GM18519 (cell line): Measurements from ENCODE around the gene BCL2A1.
A peak's percentile ranks its signal among the peaks of the same experiment; 100 is the strongest.

ENCODE experiments used
- ATAC-seq: cut with Tn5 transposase; IDR thresholded peaks from one replicate; pipeline ENCODE4 v1.9.1; 2021; ENCODE audit warnings: mild to moderate bottlenecking, moderate library complexity; ENCODE audit not compliant: unreplicated experiment, low FRiP score

The BCL2A1 gene

DNA sequence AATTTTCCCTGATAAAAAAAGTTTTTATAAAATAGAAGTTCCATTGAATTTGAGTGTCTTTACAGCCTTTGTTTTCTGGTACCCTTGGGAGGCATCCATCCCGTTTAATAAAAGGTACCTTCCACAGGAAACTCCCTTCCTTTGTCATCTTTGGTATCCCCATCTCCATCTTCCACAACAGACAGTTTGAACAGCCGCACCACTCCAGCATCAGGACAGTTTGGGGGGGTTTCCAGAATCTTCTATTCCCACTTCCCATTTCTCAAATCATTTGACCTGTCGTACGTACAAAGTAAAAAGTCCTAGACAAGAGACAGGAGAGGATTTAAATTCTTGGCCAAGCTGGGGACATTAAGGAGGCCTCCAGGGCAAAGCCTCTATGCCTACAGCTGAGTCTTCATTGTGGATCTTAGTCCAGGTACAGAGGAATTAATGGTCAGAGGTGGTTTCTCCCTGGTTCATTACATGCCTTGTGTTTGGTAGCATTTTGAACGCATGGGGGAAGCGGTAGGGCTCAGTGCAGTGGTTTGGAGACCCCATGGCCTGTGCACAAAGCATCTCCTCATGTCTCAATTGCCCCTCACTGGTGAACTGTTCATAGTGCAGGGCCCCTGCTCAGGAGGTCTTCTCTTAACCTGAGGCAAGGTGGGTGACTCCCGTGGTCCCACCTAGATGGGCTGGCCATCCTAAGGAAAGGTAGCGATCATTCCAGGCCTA lies 19.4 kb upstream of the BCL2A1 start:
- no peak for ATAC-seq

DNA sequence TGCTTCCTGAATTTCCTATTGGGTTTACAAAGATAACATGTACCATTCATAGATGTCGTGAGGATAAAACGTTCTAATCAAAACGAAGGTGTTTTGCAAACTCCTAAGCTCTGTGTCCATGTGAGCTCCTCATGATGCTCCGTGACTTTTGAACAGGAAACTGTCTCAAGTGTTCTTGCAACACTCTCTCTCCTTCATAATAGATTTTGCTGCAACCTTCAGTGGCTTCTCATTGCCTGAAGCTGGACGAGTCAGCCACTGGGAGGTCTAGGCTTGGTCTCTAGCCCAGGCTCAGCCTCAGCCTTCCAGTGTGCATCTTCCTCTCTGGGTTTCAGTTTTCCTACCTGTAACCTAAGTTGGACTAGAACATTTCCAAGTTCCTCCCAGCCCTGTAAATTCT lies 18.7 kb upstream of the BCL2A1 start:
- no peak for ATAC-seq

DNA sequence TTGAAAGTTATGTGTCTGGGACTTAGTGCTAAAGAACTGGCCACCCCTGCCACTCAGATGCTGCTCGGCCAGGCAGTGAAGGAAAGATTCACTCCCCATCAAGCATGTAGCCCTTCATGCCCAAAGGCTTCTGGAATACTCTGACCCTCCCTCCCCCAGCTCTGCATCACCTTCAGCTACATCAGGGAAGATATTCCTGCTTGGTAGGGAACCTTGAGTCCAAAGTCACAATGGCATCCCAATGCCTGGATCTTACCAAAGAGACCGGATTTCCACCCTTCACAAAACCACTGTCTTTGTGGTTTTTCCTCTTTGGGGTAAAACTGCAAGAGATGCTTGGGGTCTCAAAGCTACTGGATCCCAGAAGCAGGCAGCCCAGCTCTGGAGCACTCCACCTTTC lies 18.2 kb upstream of the BCL2A1 start:
- ATAC-seq: no peak

DNA sequence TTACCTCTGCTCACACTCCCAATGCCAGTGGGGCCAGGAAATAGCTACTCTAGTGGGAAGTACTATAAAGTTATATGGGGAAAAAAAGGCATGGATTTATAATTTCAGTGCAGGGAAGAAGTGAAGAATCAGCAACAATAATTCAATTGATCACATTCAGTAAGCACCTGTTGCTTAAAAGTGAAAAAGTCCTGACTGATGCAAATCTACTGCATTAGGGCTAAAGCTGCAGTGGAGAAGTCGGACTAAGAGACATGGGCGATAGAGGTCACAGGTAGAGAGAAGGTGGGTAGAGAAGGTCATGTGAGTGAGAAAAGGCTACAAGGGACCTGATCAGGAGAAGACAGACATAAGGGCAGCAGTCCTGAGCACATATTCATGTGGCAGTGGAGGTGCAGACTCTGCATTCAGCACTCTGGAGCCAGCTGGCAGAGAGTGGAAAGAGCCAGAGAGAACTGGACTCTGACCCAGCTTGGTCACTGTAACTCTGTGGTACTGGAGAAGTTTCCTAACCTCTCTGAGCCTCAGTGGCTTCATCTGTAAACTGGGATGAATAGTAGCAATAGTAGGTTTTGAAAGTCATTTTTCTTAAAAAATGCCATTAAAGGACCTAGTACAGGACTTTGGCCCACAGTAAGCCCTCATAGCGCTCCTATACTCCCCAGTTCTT lies 17.6 kb upstream of the BCL2A1 start:
- no peak for ATAC-seq

DNA sequence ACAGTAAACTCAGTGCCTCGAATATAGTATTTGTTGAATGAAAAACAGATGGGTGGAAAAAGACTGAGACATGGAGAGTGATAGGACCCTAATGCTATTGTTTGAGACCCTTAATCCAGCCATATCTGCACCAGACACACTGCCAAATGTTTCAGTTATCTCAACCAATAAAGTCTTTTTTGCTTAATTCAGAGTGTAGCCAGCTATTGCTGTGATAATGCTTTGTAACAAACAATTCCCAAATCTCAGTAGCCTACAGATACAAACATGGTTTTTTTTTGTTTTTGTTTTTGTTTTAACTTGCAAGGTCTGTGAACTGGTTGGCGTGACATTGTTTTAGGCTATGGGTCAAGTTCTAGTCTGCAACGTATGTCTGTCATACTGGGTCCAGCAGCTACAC lies 17.0 kb upstream of the BCL2A1 start:
- no peak for ATAC-seq

DNA sequence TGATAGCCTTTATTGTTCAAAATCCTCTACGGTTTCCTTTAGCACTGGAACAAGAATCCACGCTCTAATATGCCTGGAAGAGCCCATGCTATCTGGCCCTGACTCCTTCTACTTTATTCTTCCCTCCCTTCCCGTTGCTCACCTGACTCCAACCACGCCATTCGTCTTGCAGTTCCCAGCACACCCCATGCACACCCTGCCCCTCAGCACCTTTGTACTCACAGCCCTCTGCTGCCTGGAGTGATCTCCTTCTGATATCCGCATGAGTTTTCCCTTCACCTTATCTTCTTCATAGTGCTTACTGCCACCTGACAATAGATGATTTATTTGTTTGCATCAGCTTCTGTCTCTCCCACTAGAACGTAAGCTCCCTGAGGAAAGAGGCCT lies 16.6 kb upstream of the BCL2A1 start:
- no peak for ATAC-seq

DNA sequence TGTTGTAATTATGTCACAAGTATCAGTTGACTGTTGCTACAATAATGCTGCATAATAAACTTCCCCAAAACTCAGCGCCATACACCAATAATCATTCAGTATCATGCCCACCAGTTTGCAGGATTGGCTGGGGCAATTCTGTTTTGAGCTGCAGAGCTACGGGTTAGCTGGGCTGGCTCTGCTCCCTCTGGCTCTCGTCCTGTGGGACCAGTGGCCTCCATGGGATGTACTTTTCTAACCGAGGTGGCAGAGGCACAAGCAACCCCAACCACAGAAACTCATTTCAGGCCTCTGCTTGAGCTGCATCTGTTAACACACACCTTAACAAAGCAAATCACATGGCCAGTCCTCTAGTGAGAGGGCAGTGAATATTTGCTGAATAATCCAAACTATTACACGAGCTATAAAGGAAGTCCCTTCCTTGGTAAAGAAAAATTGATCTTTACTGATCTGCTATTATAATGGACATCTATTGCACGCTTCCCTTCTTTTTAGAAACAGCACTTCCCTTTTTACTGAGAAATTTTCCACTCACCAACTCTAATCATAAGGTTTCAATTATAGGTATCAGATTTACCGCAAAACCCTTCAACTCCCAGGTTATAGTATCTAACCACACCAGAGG lies 10.9 kb upstream of the BCL2A1 start:
- ATAC-seq: no peak

DNA sequence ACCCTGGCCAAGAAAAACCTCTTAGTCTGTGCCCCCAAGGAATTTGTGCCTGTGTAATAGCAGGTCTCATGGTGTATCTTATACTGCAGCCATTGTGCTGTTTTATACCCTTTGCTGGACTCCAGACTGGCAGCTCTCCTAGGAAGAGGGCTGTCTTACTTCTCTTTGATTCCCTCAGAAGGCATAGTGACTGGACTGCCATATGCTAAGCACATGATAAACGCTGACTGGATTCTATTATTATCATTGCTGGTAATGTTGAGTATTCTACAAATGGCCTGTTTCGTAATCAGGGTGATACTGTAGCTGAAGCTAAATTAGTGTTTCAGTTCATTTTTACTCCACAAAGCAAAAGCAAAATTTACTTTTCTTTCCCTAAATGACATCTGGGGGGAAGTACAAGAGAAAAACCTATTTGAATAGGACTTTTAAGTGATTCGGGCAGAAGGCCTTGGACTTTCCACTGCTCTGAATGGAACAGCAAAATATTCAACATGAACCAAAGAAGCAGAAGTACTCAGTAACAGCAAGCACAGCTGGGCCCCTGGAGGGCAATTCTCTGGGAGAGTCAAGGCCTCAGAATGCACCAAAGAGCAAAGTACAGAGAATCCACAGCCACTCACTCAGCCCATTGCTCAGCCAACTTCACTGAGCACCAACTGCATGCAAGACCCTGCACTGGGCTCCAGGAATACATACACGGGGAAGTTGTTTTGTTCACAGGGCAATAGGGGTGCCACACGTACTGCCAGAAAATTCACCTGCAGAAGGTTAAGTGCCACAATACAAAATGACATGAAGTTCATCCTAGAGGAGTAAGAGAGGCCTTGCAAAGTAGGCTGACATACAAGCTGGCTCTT lies 7.9 kb upstream of the BCL2A1 start:
- ATAC-seq: peak; percentile 65

DNA sequence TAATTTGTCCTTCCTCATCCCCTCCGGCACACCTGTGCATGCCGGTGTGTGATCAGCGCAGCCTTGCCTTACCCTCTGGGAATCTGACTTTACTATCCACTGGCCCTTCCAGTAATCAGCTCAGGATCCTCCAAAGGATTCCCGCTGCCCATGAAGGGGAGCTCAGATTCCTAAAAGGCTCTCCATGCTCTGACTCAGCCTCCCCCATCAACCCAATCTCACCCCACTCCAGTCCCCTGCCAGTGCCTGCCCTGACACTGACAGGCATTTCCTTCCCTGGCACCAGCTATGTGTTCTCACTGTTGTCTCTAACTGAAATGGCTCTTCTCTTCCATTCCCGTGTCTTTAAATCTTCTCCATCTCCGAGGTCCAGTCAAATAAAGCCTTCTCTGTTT lies 7.3 kb upstream of the BCL2A1 start:
- no peak for ATAC-seq

DNA sequence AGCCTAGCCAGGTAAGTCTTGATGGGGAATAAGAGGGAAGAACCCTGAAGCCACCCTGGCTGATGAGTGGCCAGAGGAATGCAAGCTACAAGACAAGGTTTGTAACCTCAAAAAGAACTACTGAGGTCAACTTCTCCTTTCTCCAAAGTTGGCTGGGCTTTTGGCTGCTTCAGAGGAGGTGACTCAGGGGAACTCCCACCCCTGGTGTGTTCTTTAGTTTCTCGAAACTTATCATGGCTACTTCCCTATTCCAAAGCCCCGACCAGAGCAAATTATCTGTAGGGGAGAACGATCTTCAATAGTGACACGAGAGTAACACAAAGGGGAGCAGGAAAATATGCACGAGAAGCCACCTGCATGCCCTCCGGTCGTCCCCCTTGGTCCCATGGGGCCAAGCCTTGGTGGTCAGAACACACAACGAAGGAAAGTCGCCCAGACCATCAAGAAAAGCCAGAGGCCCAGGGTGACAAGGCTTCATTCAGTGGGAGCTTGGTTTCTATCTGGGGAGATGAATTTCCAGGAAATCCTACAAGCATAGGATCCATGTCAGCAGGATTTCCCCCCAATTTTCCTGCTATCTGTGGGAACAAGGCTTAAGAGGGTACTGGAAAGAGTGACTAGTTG lies 6.5 kb upstream of the BCL2A1 start:
- ATAC-seq: peak; percentile 30

DNA sequence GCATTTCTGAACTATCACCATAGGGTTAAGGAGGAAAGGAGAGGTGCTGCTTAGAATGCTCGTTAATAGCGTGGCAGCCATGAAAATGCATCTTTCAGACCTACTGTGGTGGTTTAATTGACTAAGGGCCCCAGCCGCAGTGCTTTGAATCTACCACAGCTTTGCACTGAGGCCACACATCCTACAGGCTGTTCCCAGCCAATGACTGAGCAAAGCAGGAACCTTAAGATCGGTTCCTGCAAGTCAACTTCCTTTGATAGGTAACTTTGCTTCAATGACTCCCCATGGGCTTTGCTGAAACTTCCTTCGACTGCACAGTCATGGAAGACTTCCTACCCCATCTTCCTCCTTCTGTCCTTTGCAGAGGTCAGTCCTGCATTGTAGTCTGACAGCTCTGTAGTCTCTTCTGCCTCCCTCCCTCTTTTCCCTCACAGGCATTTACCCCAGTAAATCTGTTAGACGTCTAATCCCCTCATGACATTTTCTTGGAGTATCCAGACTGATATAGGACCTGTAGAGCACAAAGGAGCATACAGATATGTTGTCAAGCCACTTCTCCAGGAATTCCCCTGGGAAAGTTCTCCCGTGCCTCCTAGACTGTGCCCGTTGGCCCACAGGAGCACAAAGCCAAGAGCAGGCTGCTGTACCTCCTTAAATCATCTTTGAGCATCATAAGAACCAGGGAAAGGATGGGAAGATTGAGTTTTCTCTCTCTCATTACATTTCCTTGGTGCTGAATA lies 2.6 kb upstream of the BCL2A1 start:
- no peak for ATAC-seq

DNA sequence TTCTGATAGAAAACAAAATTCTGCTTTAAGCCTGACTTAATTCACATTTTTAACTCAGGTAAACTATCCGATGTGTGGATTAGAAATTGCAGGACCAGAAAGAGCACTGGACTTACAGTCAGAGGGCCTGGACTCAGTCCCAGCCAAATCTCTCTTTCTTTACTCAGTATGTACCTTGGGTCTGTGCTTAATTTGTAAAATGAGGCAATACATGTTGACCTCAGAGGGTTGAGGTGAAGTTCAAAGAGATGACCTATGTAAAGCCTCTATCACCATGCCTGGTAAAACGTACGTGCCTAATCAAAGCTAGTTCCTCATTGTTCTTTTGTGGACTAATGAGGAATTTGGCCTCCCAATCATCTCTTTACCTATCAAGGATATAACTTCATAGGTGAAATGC lies 1.9 kb upstream of the BCL2A1 start:
- no peak for ATAC-seq

DNA sequence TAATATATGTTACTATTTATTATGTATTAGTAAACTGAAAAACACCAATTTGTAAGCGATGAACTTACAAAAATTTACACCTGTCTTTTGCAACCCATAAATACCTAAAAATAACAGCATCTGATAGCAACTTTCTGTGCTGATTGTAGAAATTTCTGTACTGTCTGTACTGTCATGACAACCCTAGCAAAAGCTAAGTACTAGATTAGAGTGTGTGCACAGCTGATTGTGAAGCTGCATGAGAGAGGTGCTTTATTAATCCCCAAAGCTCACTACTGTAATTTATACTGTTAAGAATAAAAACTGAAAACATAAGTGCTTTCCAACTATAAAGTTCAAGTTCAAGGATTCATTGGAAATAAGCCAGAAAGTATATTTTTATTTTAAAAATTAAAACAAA lies 815 bp downstream of the BCL2A1 start:
- no peak for ATAC-seq

DNA sequence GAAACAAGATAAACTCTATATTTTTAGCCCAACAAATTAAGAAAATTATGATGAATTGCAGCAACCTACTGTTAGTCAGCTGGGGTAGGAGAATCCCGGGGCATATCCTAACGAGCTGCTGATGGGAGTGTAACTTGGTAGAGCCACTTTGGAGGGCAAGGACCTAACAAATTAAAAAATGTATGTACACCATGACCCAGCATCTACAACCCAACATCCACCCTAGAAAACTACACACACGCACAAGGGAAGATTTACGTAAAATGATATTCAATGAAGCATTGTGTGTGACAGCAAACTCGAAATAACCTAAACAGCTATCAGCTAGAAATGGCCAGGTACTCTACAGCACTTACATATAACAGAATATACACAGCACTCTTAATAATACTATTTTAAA lies 1.9 kb downstream of the BCL2A1 start:
- ATAC-seq: no peak

DNA sequence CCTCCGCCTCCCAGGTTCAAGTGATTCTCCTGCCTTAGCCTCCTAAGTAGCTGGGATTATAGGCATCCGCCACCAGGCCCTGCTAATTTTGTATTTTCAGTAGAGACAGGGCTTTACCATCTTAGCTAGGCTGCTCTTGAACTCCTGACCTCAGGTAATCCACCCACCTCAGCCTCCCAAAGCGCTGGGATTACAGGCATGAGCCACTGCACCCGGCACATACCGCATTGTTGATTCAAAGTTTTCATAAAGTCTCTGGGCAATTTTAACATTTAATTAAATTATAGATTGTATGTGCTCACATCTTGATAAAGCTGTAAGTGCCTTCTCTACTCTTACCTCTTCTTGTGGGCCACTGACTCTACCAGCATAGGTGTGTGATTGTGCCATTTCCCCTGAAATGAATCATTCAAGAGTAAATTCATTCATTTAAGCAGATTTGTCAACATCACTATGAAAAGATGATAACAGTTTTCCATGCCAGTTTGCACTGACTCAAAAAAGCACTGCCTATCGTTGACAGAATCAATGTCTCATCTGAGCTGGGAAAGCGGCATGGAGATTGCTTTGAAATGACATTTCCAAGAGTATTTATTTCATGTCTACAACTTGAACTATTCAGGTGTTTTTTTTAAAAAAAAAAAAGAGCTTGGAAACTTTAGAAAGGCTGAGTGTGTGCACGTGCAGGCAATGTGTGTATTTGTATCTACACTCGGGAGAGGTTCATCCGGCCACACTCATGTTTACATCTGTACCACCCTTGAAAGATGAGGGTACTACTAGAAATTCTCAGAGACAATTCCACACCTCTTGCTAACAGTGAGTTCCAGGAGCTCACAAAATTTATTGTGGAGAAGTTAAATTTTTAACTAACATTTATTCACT lies 3.5 kb downstream of the BCL2A1 start:
- no peak for ATAC-seq

DNA sequence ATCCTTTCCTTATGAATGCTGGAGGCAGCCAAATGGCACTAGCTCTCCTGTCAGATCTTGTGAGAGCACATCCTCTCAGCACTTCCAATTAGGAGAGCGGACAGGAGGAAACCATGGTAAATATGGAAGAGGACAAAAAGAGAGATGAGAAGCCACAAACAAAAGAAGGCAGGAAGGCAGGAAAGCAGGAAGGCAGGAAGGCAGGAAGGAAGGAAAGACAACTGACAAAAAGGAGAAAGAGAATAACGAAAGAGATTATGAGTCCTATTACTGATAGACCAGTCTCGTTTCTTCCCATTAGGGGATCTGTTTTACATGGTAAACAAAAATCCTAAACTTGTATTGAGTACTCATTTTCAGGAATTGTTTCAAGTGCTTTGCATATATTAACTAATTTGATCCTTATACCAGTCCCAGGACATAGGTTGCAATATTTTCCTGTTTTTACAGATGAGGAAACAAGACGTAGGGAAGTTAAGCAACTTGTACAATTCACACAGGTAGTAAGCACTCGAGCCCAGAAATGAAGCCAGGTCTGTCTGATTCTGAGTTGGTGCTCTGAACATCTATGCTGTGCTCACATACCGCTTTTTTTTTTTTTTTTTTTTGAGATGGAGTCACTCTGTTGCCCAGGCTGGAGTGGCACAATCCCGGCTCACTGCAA lies 4.2 kb downstream of the BCL2A1 start:
- ATAC-seq: no peak

DNA sequence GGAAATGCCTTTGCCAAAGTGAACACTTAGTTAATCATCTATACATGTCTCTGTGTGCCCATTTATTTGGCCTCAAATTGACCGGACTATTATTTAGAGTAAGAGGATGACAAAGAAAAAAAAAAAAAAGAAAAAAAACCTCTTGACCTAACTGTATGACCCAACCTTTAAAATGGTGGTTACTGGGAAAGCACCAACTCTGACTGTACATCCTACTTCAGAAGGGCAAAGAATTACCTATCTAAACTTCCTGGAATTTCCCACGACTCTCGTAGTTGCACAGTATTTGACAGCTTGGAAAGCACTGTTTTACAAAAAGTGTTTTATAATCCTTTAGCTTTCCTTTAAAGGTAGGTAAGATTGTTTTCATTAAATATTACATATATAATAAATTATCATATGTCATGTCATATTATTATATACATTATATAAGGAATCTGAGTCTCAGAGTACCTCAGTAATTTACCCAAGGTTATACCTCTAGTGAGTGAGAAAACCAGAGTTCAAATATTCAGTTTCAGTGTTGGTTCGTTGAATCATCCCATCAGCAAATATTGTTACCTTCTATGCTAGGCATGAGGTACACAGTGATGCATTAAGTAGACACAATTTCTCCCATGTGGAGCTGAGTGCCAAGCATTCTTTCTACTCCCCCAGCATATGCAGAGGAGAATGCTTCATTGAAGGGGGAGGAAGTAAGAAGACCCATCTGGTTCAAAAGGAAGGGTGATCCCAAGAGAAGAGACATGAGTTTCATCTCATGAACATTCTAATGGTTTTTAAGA lies 5.0 kb downstream of the BCL2A1 start:
- ATAC-seq: no peak
